EL (cell line): Measurements from ENCODE around the gene RAB22A.

Source experiments
- DNase-seq: peaks from one replicate; pipeline ENCODE4 v3.0.0-alpha.2; 2016

Gene RAB22A

DNA sequence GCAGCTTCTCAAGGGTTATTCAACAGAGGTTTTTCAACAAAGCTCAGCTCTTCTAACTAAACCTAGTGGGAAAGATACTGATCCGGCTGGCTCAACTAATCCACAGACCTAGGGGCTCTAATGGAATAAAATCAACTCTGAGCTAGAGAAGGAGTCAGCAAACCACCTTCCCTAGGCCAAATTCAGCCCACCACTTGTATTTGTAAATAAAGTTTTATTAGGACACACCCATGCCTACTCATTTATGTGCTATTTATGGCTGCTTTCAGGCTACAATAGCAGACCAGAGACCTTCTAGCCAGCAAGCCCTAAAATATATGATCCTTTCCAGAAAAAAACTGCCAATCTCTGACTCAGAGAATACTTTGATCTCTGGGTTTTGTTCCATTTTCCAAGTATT, 6.0 kb upstream of the RAB22A start:
- no peak for DNase-seq

DNA sequence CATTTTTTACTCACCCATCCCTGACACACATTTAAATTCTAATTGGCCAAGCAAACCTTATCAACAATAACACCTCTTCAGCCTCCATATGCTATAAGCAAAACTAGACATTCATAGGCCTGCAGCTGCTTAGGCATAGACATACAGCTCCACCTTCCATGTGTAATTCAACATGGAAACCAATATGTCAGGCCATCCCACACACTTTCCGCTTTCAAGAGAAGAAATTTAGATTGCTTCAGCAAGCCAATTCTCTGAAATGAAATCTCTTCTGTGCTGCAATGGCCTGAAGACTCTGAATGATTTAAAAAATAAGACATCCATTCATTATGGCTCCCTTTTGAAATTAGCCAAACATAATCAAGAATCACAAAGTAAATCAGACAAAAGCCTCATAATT, 4.5 kb upstream of the RAB22A start:
- DNase-seq, result no peak

DNA sequence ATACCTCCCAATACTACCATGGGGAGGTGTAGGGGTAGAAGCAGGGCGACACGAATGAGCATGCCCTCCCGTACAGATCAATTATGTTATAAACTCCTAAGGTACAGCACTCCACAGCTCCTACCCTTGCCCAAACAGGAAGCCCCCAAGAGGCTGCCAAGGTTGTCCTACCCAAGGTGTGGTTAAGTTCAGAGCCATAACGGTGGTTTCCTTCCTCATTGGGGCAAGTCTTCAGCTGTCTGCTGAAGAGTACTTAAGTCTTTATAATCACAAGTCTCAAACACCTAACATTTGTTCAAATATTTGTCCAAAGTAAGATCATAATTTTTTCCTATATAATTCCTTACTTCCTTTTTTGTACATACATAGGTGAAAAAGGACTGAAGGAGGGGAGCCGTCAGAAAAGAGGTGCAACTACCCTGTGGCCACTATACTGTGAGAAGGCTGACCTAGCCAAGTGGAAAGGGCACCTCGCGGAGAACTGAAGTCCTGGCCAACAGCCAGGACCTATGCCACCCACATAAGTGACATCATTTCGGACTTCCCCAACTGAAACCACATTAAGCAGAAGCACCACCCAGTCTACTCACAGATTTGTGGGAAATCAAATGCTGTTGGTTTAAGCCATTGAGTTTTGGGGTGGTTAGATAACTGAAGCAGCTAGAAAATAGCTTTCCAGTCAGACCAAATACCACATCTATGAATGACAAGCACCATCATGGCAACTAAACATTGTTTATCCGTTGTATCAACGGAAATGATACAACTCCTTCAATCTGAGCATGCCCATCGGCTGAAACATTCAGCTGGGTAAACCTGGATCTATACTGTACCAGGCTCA, 2.9 kb upstream of the RAB22A start:
- peak; percentile 76 for DNase-seq

DNA sequence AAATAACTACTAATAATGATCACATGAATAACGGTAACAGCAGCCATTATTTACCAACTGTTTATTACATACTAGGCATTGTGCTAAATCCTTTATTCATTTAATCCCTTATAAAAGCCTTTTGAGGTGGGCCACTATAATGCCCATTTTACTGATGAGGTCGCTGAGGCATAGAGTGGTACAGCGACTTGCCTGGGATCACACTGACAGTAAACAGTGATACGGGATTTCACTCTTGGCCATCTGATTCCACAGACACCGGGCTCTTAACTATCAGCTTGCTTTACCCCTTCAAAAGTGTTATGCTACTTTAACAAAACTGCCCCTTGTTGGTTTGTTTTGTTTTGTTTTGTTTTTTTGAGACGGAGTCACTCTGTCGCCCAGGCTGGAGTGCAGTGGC, 2.2 kb upstream of the RAB22A start:
- no peak for DNase-seq

DNA sequence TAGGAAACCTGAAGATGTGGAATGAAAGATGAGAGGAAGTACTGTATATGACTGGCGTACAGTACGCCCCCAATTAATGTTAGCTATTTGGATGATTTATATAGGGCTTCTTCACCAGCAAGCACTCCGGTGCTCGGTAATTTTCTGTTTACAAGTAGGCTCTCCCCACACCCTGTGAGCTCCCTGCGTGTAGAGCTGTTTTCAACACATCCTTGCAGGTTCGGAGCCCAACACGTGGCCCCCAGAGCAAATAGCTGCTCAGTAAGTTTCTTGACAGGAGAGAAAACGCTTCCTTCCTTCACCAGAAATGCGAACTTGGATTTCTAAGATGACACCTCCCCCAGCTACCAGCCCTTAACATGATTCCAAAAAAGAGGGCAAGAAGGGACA, 1.2 kb upstream of the RAB22A start:
- DNase-seq, result no peak

DNA sequence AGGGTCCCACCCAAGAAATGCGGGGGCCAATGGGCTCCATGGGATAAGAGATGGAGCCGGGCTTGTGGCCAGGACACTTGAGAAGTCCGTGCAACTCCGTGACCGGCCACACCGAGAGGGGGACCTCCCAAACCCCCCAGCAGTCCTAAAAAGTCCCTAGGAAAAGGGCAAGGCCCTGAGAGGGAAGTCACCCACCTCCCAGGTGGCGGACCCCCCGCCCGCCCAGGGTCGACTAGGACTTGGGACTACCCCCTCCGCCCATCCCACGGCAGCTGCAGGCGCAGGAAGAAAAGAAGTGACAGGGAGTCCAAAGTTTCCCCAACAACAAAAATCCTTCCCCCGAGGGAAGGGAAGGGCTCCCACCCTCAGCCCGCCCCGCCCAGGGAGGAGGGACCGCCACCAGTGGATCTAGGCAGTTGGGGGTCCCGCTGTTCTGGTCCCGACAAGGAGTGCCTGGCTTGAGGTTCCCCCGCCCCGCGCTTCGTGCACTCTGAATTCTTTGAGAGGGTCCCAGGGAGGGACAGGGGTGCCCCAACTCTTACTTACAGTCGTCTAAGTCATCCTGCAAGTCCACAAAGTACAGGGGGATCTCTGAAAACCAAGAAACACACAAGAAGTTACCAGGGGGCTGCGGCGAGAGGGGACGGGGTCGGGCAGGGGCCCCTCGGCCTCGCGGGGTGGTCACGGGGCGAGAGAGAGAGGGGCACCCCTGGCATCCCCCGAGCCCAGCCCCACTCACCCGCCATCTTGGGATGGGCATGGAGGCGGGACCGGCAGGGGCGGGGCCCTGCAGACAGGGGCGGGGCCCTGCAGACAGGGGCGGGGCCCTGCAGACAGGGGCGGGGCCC, 611 bp upstream of the RAB22A start:
- DNase-seq, result peak; percentile 53

DNA sequence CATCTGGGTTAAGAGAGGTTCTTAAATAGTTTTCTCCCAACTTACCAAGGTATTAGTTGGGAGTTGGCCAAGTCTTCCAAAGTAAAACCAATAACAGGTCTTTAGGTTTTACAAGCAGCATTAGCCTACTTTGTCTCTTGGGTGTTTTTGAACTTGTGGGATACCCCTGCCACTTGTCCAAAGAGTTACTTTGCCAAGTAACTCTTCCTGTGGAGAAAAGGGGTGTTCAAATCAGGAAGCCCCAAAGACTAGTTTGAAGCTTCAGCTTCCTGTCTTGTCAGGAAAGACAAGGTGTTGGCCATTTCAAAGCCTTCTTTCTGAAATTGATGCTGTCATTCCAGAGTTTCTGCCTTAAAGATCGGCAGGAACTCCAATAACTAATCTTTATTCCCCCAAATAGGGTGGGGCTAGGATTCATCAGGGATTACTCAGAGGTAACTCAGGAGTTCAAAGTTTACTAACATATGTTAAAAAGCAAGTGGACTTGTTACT, 822 bp downstream of the RAB22A start:
- DNase-seq, result peak; percentile 40

DNA sequence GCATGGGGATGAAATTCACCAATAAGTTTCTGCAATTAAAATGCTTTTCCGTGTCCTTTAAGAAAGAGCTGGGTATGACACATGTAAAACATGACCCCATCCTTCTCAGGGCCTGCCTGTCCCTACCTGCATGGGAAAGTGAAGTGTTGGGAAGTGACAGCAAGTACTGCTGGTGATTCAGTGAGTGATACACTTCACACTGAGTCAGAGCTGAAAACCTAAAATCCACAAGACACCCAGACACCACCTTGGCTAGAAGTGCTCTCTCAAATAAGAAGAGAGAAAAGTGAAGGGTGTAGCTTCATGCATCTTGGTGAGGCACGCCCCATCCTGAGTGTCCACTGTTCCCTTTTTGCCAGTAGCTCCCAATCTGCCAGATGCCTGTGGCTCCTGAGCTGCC, 3.3 kb downstream of the RAB22A start:
- no peak for DNase-seq

DNA sequence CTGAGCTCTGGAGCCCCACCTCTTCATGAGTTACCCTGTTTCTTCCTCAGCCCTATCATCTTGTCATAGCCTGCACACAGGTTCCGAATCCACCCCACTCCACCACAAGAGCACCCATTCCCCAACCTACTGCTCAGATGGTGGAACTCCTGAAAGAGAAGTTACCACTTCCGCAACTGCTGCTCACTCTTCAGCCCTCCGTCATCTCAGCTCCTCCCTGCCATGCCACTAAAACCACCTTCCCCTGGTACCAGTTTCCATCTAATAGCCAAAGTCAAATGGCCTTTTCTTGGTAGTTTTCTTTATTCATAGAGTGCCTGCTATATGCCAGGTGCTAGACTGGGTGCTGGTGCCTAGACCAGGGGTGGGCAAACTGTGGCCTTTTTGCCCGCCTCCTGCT, 3.9 kb downstream of the RAB22A start:
- no peak for DNase-seq

DNA sequence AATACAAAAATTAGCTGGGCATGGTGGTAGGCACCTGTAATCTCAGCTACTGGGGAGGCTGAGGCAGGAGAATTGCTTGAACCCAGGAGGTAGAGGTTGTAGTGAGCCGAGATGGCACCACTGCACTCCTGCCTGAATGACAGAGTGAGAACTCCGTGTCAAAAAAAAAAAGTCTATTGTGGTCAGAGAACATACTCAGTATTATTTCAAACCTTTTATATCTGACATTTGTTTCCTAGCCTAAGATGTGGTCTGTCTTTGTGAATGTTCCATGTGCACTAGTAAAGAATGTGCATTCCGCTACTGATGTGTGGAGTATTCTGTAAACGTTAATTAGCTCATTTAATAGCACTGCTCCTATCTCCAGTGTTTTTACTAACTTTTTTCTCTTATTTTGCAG, 11.7 kb downstream of the RAB22A start:
- DNase-seq, result no peak

DNA sequence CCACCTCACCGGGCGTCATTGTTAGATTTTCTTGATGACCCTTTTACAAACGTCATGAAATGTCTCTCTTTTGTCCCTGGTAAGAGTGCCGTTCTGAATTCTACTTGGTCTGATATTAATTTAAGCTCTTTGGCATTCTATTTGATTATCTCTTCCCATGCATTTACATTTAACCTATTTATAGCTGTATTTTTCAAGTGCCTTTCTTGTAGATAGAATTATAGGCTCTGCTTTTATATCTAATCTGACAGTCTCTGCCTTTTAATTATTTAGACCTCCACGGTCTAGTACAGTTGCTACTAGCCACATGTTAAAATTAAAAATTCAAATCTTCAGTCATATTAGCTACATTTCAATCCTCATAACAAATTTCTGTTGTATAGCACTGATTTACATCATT, 12.6 kb downstream of the RAB22A start:
- no peak for DNase-seq

DNA sequence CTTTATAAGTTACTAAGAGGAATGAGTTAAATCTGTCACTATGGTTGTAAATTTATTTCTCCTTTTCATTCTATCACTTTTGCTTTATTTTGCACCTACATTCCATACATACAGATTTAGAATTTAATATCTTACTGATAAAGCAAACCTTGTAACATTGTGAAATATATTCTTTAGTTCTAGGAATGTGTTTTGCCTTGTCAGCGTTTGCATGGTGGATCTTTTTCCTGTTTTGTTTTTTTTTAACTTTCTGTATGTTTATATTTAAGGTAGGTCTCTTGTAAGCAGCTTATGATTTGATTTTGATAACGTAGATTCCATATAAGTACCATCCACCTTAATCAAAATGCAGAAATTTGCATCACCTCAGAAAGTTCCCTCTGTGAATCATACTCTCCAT, 16.4 kb downstream of the RAB22A start:
- no peak for DNase-seq

DNA sequence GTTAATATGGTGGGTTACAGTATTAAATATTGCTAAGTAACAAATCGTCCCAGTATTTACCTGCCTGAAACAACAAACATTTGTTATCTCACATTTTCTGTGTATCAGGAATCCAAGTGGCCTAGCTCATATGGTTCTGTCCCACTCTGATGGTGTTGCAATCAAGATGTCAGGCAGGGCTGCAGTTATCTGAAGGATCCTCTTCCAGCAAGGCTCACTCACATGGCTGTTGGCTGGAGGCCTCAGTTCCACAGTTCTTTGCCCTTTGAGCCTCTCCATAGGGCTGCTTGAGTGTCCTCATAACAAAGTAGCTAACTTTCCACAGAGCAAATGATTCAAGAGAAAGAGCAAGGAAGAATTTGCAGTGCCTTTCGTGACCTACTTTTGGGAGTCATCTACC, 17.7 kb downstream of the RAB22A start:
- no peak for DNase-seq

DNA sequence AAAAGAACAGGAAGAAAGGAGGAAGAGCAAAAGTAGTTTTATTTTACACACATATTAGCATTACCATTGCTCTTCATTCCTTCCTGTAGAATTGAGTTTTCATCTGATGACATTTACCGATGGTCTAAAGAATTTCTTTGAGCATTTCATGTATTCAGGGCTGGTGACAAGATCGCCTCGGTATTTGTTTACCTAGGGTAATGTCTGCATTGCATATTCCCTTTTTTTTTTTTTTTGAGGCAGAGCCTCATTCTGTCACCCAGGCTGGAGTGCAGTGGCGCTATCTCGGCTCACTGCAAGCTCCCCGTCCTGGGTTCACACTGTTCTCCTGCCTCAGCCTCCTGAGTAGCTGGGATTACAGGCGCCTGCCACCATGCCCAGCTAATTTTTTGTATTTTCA, 19.3 kb downstream of the RAB22A start:
- no peak for DNase-seq

DNA sequence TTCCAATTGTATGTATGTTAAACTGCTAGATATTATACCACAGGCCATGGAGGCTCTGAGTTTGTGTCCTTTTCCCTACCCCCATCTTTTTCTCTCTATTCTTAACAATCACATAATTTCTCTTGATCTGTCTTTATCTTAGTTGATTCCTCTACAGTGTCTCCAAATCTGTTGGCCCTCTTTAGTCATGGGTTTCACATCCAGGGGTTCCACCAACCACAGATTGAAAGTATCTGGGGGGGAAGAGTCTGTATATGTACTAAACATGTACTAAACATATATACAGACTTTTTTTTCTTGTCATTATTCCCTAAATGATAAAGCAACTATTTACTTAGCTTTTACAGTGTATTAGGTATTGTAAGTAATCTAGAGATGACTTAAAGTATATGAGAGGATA, 20.2 kb downstream of the RAB22A start:
- DNase-seq, result no peak

DNA sequence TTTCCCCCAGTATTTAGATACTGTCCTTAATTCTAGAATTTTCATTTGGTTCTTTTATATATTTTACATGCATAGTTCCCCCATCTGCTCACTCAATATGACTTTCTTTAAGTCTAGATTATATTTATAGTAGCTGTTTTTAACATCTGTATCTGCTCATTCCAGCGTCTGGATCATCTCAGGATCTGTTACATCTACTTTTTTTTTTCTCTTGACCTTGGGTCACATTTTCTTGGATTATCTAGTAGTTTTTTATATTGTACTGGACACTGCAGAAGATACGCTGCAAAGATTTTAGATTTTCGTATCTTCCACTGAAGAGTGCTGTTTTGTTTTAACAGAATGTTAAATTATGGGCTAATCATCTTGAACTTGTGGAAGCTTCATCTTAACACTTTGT, 20.7 kb downstream of the RAB22A start:
- DNase-seq, result no peak

DNA sequence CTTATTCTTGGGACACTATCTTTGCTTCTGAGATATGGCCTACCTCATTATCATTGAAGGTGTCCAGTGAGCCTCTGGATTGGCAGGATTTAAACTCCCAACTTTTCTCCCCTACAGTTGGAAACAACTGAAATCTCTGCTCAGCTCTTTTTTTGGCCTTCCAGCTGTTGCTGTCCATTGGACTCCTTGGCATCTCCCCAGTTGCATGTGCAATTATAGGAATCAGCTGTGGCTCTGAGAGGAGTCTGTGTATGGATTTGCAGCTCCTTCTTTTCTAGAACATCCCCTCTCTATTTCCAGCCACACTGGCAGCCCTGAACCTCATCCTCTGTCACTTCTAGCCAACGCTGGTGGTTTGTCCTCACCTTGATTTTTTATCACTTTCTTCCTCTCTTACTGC, 21.2 kb downstream of the RAB22A start:
- no peak for DNase-seq

DNA sequence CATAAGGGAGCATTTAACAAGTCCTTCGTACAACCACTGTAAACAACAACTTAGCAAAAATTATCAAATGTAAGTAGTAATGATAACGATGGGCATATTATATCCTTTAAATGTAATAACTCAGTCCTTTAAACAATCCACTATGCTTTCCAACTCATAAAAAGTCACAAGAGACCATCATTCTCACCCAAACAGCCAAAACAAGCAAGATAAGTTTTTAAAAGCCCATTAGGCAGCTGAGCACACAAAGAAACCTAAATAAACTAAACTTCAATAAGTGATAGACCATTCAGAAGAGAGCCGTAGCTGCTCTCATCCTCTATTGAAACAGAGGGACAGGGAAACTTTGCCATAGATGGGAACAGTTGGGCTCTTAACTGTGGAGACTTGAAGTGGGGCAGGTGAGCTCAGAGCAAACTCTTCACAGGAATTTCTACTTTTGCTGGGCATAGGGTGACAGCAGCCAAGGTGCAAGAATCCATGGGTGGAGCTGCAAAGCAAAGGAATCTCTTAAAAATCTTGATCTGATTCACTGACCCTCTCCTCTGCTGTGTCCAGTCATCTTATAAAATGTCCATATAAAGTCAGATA, 22.5 kb downstream of the RAB22A start:
- DNase-seq, result no peak

DNA sequence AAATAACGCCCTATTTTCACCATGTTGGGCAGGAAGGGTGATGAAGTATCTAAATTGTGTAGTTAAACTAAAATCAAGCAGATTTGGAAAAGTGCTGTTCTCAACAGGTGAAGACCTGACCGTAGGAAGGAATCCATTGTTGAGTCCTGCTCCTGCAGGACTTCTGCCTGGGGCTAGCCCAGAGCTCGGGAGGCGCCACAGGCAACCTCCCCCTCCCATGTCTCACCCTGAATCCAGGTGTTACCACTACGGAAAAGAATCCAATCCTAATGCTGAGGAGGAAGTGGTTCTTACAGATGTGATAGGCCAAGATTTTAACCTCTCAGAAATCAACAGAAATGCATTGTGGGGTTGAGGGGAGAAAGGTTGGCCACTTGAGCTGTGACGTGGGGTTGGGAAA, 30.2 kb downstream of the RAB22A start:
- no peak for DNase-seq

DNA sequence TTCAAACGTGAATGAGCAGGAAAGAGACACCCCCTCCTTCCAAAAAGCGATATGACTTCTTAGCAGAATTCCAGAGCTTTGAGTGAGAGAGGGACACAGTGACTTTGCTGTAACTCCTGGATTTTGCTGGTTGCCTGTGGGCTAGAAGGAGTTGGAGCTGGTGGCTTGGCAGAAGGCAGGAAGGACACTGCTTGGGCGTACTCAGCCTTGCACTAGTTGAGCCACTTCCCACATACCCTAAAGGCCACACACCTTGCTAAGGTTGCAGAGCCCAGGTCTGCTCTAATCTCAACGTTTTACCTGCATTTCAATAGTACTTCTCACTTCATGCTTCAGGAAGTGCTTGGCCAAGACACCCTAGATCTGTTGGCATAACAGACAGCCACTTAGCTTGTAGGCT, 30.6 kb downstream of the RAB22A start:
- no peak for DNase-seq

DNA sequence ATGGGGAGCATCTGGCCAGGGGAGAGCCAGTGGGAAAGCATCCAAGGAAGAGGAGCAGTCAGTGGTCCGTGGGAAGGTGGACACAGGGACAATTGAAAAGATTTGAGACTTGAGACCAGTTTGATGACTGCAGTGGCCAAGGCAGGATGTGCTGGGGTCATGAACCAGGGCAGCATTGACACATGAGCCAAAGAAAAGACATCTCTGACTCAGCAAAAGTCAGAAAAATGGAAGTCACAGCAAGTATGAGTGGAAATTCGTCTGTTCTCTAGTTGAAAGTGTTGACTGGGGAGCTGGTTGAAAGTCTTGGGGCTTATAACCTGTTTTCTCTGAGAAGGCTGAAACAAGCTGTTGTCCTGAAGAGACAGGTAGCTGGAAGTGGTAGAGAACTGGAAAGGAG, 31.3 kb downstream of the RAB22A start:
- peak; percentile 58 for DNase-seq

DNA sequence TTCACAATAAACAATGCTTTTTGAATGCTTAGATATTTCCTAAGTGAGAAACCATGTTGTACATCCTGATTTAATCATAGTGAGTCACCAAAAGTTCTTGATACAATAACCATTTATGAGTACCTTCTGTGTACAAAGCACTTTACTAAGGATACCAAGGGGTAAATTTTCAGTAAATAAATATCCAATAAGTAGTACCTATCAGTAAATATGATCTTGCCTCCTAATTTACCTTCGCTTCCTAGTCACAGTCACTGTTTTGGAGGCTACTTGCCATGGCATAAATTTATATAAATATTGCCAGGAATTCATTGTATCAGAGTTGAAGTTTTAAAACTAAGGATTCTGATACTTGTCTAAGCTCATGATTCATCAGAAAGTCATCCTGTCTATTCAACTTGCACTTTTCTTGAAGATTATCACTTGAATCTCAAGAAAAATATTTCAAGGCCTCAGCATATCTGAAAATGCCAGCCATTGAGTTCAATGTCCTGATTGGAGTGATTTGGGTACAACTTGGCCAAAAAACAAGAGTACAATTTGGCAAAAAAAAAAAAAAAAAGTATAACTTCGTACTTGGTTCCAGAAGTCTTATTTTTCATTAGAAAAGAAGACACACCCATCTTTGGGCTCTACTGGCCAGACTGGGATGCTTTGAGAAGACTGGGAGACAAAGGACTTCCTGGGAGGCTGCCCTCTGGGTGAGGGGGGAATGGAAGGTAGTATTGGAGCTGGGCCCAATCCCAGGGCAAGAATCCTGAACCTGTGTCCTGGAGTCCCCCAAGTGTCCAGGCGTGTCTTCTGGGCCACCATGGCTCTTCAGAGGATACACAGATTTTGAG, 32.8 kb downstream of the RAB22A start:
- DNase-seq, result peak; percentile 82

DNA sequence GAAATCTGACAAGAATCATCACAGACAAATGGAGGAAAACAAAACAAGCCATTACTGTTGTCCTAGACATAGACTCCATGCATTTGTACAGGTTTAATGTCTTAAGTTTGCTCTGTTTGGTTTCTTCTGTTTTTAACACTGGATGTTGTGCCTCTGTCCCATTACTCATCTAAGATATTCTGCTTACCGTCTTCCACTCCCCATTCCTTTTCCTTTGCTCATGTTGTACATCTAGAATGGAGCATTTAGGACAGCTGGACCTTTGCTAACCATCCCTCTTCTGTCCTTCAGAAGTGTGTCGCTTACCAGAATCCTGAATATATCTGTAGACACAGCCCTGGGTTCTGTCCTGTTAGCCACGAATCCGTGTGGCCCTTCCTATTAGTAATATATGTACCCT, 35.2 kb downstream of the RAB22A start:
- DNase-seq, result peak; percentile 61
